Osteoblast (primary cell): ENCODE measurements around the gene CCSER2. TPM values are rescaled to one million over a fixed set of nuclear protein-coding genes. Genes with fewer than 3 reads are reported as not detected.

Experiments used
- DNase-seq: peaks from one replicate; pipeline ENCODE4 v3.0.0; 2011; ENCODE audit warnings: low spot score, mixed read lengths; ENCODE audit not compliant: insufficient read length; ENCODE audit errors: missing footprints
- H2AFZ ChIP-seq: 2 replicates; pipeline ENCODE4 v1.6.0; 2011; ENCODE audit warnings: mild to moderate bottlenecking, low read length
- H3K27ac ChIP-seq: 2 replicates; pipeline ENCODE4 v1.5.1; 2011; ENCODE audit warnings: mild to moderate bottlenecking, low read depth, low read length, moderate library complexity
- H3K27me3 ChIP-seq: 2 replicates; pipeline ENCODE4 v1.6.0; 2012; ENCODE audit warnings: mild to moderate bottlenecking, control low read depth, inconsistent platforms, low read length, moderate library complexity; ENCODE audit not compliant: insufficient read depth
- H3K36me3 ChIP-seq: 2 replicates; pipeline ENCODE4 v1.5.1; 2011; ENCODE audit warnings: mild to moderate bottlenecking, low read length, control low read depth, moderate library complexity; ENCODE audit not compliant: insufficient read depth
- H3K4me1 ChIP-seq: 2 replicates; pipeline ENCODE4 v1.5.1; 2011; ENCODE audit warnings: mild to moderate bottlenecking, low read length, control low read depth, moderate library complexity; ENCODE audit not compliant: insufficient read depth
- H3K4me2 ChIP-seq: 2 replicates; pipeline ENCODE4 v1.6.0; 2011; ENCODE audit warnings: mild to moderate bottlenecking, low read length; ENCODE audit not compliant: insufficient read depth
- H3K4me3 ChIP-seq: fragments of 200-600 bp; sonication (generic); 3 replicates; pipeline ENCODE4 v1.5.1; 2012; ENCODE audit warnings: mild to moderate bottlenecking, low read length, inconsistent platforms; ENCODE audit not compliant: insufficient read depth
- H3K79me2 ChIP-seq: 2 replicates; pipeline ENCODE4 v1.6.0; 2012; ENCODE audit warnings: mild to moderate bottlenecking, low read length, control low read depth, inconsistent platforms; ENCODE audit not compliant: insufficient read depth
- H3K9me3 ChIP-seq: 2 replicates; pipeline ENCODE4 v1.5.1; 2011; ENCODE audit warnings: low read depth, low read length, control low read depth
- H4K20me1 ChIP-seq: 2 replicates; pipeline ENCODE4 v1.6.0; 2012; ENCODE audit warnings: mild to moderate bottlenecking, low read length, control low read depth; ENCODE audit not compliant: insufficient read depth
- total RNA-seq: library from RNA; depleted of rRNA; stranded (reverse); fragments of >200 nt; gene quantifications from 2 replicates; pipeline ENCODE4 v1.2.3, GENCODE V29; 2012
- TF ChIP-seq, protein P1 (sequence below): IDR thresholded peaks from 2 replicates; pipeline ENCODE4 v1.5.1; 2011; ENCODE audit warnings: mild to moderate bottlenecking, low read depth, low read length, moderate library complexity; ENCODE audit errors: extremely low read depth

The CCSER2 gene
- total RNA-seq, 1 donor, result 58.3 TPM

DNA sequence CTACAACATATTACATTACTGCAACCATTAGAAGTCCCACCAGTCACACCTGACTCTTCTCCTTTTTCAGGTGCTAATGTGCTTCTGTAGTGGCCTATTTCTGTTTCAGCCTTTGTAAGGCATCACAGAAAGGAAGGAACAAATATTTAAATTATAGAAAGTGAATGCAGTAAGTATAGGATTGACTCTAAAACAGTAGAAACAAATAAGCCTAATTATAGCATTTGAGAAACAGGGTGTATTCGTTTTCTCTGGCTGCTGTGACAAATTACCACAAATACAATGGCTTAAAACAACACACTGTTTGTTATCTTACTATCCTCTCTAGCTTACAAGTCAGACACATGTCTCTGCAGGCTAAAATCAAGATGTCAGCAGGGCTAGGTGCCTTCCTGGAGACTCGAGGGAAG is 69.4 kb downstream of the CCSER2 start:
- H3K27me3 ChIP-seq, result no peaks in the 10 kb centered on the region
- no peak overlapping the region for H2AFZ ChIP-seq
- no peak overlapping the region for H3K27ac ChIP-seq
- TF ChIP-seq, protein P1, sequence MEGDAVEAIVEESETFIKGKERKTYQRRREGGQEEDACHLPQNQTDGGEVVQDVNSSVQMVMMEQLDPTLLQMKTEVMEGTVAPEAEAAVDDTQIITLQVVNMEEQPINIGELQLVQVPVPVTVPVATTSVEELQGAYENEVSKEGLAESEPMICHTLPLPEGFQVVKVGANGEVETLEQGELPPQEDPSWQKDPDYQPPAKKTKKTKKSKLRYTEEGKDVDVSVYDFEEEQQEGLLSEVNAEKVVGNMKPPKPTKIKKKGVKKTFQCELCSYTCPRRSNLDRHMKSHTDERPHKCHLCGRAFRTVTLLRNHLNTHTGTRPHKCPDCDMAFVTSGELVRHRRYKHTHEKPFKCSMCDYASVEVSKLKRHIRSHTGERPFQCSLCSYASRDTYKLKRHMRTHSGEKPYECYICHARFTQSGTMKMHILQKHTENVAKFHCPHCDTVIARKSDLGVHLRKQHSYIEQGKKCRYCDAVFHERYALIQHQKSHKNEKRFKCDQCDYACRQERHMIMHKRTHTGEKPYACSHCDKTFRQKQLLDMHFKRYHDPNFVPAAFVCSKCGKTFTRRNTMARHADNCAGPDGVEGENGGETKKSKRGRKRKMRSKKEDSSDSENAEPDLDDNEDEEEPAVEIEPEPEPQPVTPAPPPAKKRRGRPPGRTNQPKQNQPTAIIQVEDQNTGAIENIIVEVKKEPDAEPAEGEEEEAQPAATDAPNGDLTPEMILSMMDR, result no peak
- no peaks in the 10 kb centered on the region for H3K9me3 ChIP-seq
- H3K4me2 ChIP-seq, result no peak overlapping the region
- H3K79me2 ChIP-seq, result peaks cover 68% of the 10 kb centered on the region
- H3K4me3 ChIP-seq, result no peak overlapping the region
- H3K36me3 ChIP-seq, result no peaks in the 10 kb centered on the region
- H3K4me1 ChIP-seq, result peaks cover 7% of the 10 kb centered on the region
- DNase-seq, result no peak
- H4K20me1 ChIP-seq, result peaks cover 6% of the 10 kb centered on the region

- Histone ChIP-seq H3K4me2 (no peak overlapping the region), H3K36me3 (no peaks in the 10 kb centered on the region), H3K79me2 (peaks cover 62% of the 10 kb centered on the region), H3K4me1 (peaks cover 7% of the 10 kb centered on the region), H3K4me3 (no peak overlapping the region), H3K27ac (no peak overlapping the region), H3K27me3 (no peaks in the 10 kb centered on the region), H3K9me3 (no peaks in the 10 kb centered on the region), H2AFZ (no peak overlapping the region), H4K20me1 (peaks cover 6% of the 10 kb centered on the region)
- no peak for DNase-seq
- TF ChIP-seq, protein P1, result no peak
Measured at GRCh38 chr10:84398696-84399095, 70.3 kb downstream of the CCSER2 start.

DNA sequence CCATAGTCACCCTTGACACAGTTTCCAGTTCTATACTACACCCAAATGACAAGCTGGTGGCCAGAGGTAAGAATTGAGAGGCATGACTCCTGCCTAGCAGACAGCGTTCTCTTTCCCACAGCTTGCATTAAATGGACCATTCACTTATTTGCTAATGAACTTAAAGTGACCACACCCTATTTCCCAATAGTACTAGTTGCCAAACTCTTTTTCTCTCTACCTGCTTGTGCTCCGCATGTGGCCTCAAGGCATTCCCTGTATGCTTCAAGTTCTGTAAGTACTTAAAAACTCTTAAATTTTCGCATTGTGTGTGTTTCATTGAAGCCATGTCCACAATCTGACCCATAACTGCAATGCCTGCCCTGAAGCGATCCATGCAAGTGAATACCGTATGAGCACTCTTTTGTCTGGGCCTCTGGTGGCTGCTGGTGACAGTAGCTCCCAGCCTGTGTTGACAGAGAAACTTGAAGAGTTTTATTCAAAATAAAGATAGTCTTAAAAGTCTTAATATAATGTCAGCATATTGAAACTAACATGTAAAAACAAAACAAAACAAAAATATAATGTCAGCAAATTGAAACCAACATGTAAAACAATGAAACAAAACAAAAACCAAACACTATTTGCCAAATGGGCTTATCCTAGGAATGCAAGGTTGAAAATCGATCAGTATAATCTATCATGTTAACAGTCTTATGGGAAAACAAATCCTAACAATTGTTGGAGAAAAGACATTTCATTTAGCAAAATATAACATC is 73.6 kb downstream of the CCSER2 start:
- peak overlapping the region; percentile 5 for H3K4me2 ChIP-seq
- H3K27ac ChIP-seq, result no peak overlapping the region
- H3K27me3 ChIP-seq, result no peaks in the 10 kb centered on the region
- no peaks in the 10 kb centered on the region for H3K9me3 ChIP-seq
- no peak overlapping the region for H3K4me3 ChIP-seq
- peaks cover 7% of the 10 kb centered on the region for H3K4me1 ChIP-seq
- TF ChIP-seq, protein P1, result no peak
- H3K36me3 ChIP-seq, result no peaks in the 10 kb centered on the region
- DNase-seq, result no peak
- H4K20me1 ChIP-seq, result no peaks in the 10 kb centered on the region
- H2AFZ ChIP-seq, result no peak overlapping the region
- peaks cover 58% of the 10 kb centered on the region for H3K79me2 ChIP-seq

GRCh38 chr10:84404783-84405182 is 76.4 kb downstream of the CCSER2 start:
- no peak overlapping the region for H3K27ac ChIP-seq
- TF ChIP-seq, protein P1, result no peak
- no peaks in the 10 kb centered on the region for H3K36me3 ChIP-seq
- H3K4me2 ChIP-seq, result no peak overlapping the region
- no peak for DNase-seq
- no peaks in the 10 kb centered on the region for H3K27me3 ChIP-seq
- no peaks in the 10 kb centered on the region for H3K9me3 ChIP-seq
- H2AFZ ChIP-seq, result no peak overlapping the region
- no peaks in the 10 kb centered on the region for H4K20me1 ChIP-seq
- no peak overlapping the region for H3K4me3 ChIP-seq
- peaks cover 52% of the 10 kb centered on the region for H3K79me2 ChIP-seq
- H3K4me1 ChIP-seq, result no peaks in the 10 kb centered on the region
